Stomach (tissue), 4 donors: ENCODE results near the gene FOSL2.

Source experiments
- POLR2AphosphoS5 ChIP-seq, 3 donors: sonication (generic); formaldehyde crosslinking; IDR thresholded peaks; one replicate each; pipeline ENCODE4 v1.6.1; 2016; ENCODE audit warnings: antibody characterized with exemption in 3 of 3
- TF ChIP-seq, protein P1 (sequence below), 7 experiments: fragments of 450-650 bp in 4 of 7; fragments of 200-600 bp in 3 of 7; sonication (generic) in 3 of 7; IDR thresholded peaks; one replicate each; pipeline ENCODE4 v1.5.1; 2016 to 2019; ENCODE audit warnings: antibody characterized with exemption in 7 of 7, control low read depth in 2 of 7, mild to moderate bottlenecking in 1 of 7

DNA sequence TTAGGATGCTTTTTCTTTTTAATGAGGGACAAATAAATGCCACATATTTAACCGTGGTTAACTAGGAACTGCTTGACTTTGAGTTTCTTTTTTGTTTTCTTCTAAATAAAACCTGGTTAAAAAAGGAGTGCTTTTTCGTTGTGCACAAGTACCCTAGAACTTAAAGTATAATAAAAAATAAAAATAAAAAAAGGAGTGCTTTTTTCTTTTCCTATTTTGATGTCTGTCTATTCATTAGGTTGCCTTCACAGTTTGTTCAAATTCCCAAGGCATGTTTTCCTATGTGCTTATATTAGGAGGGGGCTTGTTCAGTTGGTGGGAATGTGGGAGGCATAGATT is 4.4 kb downstream of the FOSL2 start:
- no peak for TF ChIP-seq POLR2AphosphoS5 (IDR thresholded peaks at IDR 0.05)
- TF ChIP-seq, protein P1, sequence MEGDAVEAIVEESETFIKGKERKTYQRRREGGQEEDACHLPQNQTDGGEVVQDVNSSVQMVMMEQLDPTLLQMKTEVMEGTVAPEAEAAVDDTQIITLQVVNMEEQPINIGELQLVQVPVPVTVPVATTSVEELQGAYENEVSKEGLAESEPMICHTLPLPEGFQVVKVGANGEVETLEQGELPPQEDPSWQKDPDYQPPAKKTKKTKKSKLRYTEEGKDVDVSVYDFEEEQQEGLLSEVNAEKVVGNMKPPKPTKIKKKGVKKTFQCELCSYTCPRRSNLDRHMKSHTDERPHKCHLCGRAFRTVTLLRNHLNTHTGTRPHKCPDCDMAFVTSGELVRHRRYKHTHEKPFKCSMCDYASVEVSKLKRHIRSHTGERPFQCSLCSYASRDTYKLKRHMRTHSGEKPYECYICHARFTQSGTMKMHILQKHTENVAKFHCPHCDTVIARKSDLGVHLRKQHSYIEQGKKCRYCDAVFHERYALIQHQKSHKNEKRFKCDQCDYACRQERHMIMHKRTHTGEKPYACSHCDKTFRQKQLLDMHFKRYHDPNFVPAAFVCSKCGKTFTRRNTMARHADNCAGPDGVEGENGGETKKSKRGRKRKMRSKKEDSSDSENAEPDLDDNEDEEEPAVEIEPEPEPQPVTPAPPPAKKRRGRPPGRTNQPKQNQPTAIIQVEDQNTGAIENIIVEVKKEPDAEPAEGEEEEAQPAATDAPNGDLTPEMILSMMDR (IDR thresholded peaks at IDR 0.05), result no peak
